GM23338 (cell line): ENCODE measurements around the gene RPL14. TPM values are rescaled to one million over a fixed set of nuclear protein-coding genes. Genes with fewer than 3 reads are reported as not detected.

ENCODE experiments used
- ATAC-seq: fragments of 200-7000 bp; cut with Tn5 transposase; 3 replicates; pipeline ENCODE4 v1.9.1; 2020
- DNase-seq: peaks from one replicate; pipeline ENCODE4 v3.0.0-alpha.2; 2015; ENCODE audit warnings: low spot score
- H2AFZ ChIP-seq: fragments of 200-600 bp; sonication (generic); 2 replicates; pipeline ENCODE4 v1.8.0; 2016; ENCODE audit warnings: antibody characterized with exemption, mild to moderate bottlenecking, moderate library complexity
- H3F3A ChIP-seq: fragments of 200-600 bp; sonication (generic); replicated peaks from 2 replicates; pipeline ENCODE4 v1.8.0; 2017; ENCODE audit warnings: antibody characterized with exemption, mixed run types, low read depth
- H3K27ac ChIP-seq: fragments of 200-600 bp; sonication (generic); 2 replicates; pipeline ENCODE4 v1.6.1; 2016; ENCODE audit warnings: low read depth
- H3K27me3 ChIP-seq: fragments of 200-600 bp; sonication (generic); 2 replicates; pipeline ENCODE4 v1.8.0; 2016; ENCODE audit warnings: mild to moderate bottlenecking, mixed run types, moderate library complexity; ENCODE audit not compliant: insufficient read depth
- H3K36me3 ChIP-seq: fragments of 200-600 bp; sonication (generic); 2 replicates; pipeline ENCODE4 v1.8.0; 2016; ENCODE audit warnings: mild to moderate bottlenecking; ENCODE audit not compliant: insufficient read depth
- H3K4me1 ChIP-seq: fragments of 200-600 bp; sonication (generic); 2 replicates; pipeline ENCODE4 v1.8.0; 2016; ENCODE audit warnings: mild to moderate bottlenecking, moderate library complexity; ENCODE audit not compliant: insufficient read depth
- H3K4me2 ChIP-seq: fragments of 200-600 bp; sonication (generic); 2 replicates; pipeline ENCODE4 v1.7.1; 2017; ENCODE audit warnings: mixed run types
- H3K4me3 ChIP-seq: fragments of 200-600 bp; sonication (generic); 2 replicates; pipeline ENCODE4 v1.6.1; 2016; ENCODE audit warnings: mixed run types
- H3K79me2 ChIP-seq: fragments of 200-600 bp; sonication (generic); replicated peaks from 2 replicates; pipeline ENCODE4 v1.8.0; 2017; ENCODE audit warnings: mild to moderate bottlenecking; ENCODE audit not compliant: insufficient read depth
- H3K9me2 ChIP-seq: fragments of 200-600 bp; sonication (generic); 2 replicates; pipeline ENCODE4 v1.8.0; 2017; ENCODE audit not compliant: insufficient read depth
- H4K20me1 ChIP-seq: fragments of 200-600 bp; sonication (generic); replicated peaks from 2 replicates; pipeline ENCODE4 v1.8.0; 2017; ENCODE audit warnings: mild to moderate bottlenecking; ENCODE audit not compliant: insufficient read depth
- H3K27ac Mint-ChIP-seq: 2 replicates; pipeline ENCODE4 v1.8.0; 2020; ENCODE audit warnings: inconsistent platforms, mild to moderate bottlenecking, moderate library complexity, mixed read lengths
- H3K27me3 Mint-ChIP-seq: 3 replicates; pipeline ENCODE4 v1.8.0; 2022; ENCODE audit warnings: low read depth, mild to moderate bottlenecking, moderate library complexity, mixed read lengths, inconsistent platforms; ENCODE audit not compliant: insufficient read depth, poor library complexity
- H3K36me3 Mint-ChIP-seq: 3 replicates; pipeline ENCODE4 v1.8.0; 2021; ENCODE audit warnings: low read depth, mild to moderate bottlenecking, inconsistent platforms, moderate library complexity, mixed read lengths
- H3K4me1 Mint-ChIP-seq: 3 replicates; pipeline ENCODE4 v1.8.0; 2020; ENCODE audit warnings: mild to moderate bottlenecking, inconsistent platforms, mixed read lengths
- H3K4me3 Mint-ChIP-seq: 3 replicates; pipeline ENCODE4 v1.8.0; 2021; ENCODE audit warnings: moderate library complexity, mild to moderate bottlenecking, inconsistent platforms, mixed read lengths
- H3K9me3 Mint-ChIP-seq: 3 replicates; pipeline ENCODE4 v1.8.0; 2020; ENCODE audit warnings: moderate library complexity, mild to moderate bottlenecking, inconsistent platforms, mixed read lengths
- CREB1 ChIP-seq: fragments of 250-450 bp; sonication (Bioruptor Pico); IDR thresholded peaks from 2 replicates; pipeline ENCODE4 v1.5.0; 2020; ENCODE audit warnings: low read depth, mild to moderate bottlenecking, moderate library complexity
- CTCF ChIP-seq, 2 experiments: fragments of 200-600 bp in 1 of 2; sonication (generic) in 1 of 2; conservative IDR thresholded peaks; 2 replicates each; pipeline versions ENCODE4 v1.5.1 to v1.6.1; 2016 to 2017; ENCODE audit warnings: antibody characterized with exemption in 2 of 2, low read depth in 2 of 2, mild to moderate bottlenecking in 2 of 2, moderate library complexity in 1 of 2
- EZH2phosphoT487 ChIP-seq: fragments of 200-600 bp; sonication (generic); IDR thresholded peaks from one replicate; pipeline ENCODE4 v1.8.1; 2018; ENCODE audit warnings: antibody characterized with exemption; ENCODE audit not compliant: unreplicated experiment
- NANOG ChIP-seq: IDR thresholded peaks from 2 replicates; pipeline ENCODE4 v1.6.1; 2016; ENCODE audit warnings: antibody characterized with exemption, borderline replicate concordance
- POLR2AphosphoS5 ChIP-seq: IDR thresholded peaks from 2 replicates; pipeline ENCODE4 v1.6.1; 2016; ENCODE audit warnings: antibody characterized with exemption, low read depth
- STAT1 ChIP-seq: IDR thresholded peaks from one replicate; pipeline ENCODE4 v1.6.1; 2016; ENCODE audit warnings: antibody characterized with exemption; ENCODE audit not compliant: unreplicated experiment
- ZNF114 ChIP-seq: fragments of 250-450 bp; sonication (Bioruptor Pico); IDR thresholded peaks from 2 replicates; pipeline ENCODE4 v1.5.0; 2020; ENCODE audit warnings: mild to moderate bottlenecking, moderate library complexity
- polyA plus RNA-seq: library from polyadenylated mRNA; unstranded; fragments of >200 nt; fragmentation: Nextera tagmentation; extraction: Ambion mirVana; gene quantifications from 2 replicates; pipeline ENCODE4 v1.2.1, GENCODE V29; 2016
- total RNA-seq: library from RNA; depleted of rRNA; stranded (reverse); fragments of >200 nt; shearing (Covaris generic); gene quantifications from 2 replicates; pipeline ENCODE4 v1.2.3, GENCODE V29; 2014
- TF ChIP-seq, protein P1 (sequence below): IDR thresholded peaks from one replicate; pipeline ENCODE4 v1.6.1; 2018; ENCODE audit warnings: antibody characterized with exemption; ENCODE audit not compliant: unreplicated experiment
- TF ChIP-seq, protein P2 (sequence below): fragments of 250-450 bp; sonication (Bioruptor Pico); IDR thresholded peaks from 2 replicates; pipeline ENCODE4 v1.5.0; 2020; ENCODE audit warnings: mild to moderate bottlenecking, moderate library complexity
- TF ChIP-seq, protein P3 (sequence below): IDR thresholded peaks from 2 replicates; pipeline ENCODE4 v1.6.1; 2016; ENCODE audit warnings: antibody characterized with exemption

RPL14 gene
- total and polyA plus RNA-seq, 2 experiments from 2014 or later, result 596 to 1,748 TPM

DNA sequence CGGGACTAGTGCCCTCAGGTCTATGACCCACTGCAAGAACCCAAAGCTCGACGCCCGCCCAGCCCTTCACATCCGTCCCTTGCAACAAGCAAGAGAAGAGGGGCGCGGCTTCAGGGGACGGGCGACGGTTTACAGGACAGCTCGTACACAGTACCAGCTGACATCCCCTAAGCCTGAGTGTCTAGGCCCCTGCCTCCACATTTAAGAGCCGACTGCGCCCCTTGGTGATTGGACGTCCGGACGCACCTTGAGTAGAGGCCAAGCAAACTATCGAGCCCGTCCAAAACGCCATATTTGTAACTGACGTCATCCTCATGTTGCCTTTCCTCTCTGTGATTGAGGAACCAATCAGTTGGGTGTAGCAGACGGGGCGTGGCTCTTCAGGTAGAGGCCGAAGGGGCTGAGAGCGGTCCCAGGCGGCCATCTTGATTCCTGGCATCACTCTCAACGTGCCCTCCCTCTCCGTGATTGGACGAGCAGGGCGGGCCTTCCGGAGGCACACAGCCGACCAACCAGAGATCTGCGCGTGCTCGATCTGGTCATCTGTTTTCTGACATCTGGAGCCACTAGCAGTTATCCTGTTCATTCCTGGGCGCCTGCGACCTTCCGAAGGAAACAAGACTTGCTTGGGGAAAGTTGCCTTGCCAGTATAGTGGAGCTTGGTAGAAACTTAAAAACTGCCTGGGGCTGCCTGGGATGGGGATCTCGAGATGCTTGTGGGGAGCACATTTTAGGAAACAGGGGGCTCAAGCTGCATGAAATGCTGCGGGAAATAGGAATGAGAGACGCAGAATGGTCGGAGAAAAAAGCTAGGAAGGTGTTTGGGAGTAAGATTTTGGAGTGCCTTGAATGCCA is 4.0 kb upstream of the RPL14 start:
- peak overlapping the region; percentile 81 for H3K27ac ChIP-seq
- peak overlapping the region; percentile 80 for H3K4me2 ChIP-seq
- H4K20me1 ChIP-seq, result peaks cover 5% of the 10 kb centered on the region; the same call in 1 of the 2 replicates
- ATAC-seq (peak; percentile 94), DNase-seq (peak; percentile 100)
- peaks cover 12% of the 10 kb centered on the region for H3K4me1 Mint-ChIP-seq
- peaks cover 9% of the 10 kb centered on the region for H3K79me2 ChIP-seq
- peak overlapping the region; percentile 30 for H2AFZ ChIP-seq
- H3K9me2 ChIP-seq, result no peaks in the 10 kb centered on the region
- TF ChIP-seq, protein P1, sequence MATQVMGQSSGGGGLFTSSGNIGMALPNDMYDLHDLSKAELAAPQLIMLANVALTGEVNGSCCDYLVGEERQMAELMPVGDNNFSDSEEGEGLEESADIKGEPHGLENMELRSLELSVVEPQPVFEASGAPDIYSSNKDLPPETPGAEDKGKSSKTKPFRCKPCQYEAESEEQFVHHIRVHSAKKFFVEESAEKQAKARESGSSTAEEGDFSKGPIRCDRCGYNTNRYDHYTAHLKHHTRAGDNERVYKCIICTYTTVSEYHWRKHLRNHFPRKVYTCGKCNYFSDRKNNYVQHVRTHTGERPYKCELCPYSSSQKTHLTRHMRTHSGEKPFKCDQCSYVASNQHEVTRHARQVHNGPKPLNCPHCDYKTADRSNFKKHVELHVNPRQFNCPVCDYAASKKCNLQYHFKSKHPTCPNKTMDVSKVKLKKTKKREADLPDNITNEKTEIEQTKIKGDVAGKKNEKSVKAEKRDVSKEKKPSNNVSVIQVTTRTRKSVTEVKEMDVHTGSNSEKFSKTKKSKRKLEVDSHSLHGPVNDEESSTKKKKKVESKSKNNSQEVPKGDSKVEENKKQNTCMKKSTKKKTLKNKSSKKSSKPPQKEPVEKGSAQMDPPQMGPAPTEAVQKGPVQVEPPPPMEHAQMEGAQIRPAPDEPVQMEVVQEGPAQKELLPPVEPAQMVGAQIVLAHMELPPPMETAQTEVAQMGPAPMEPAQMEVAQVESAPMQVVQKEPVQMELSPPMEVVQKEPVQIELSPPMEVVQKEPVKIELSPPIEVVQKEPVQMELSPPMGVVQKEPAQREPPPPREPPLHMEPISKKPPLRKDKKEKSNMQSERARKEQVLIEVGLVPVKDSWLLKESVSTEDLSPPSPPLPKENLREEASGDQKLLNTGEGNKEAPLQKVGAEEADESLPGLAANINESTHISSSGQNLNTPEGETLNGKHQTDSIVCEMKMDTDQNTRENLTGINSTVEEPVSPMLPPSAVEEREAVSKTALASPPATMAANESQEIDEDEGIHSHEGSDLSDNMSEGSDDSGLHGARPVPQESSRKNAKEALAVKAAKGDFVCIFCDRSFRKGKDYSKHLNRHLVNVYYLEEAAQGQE, result no peak
- TF ChIP-seq, protein P2, sequence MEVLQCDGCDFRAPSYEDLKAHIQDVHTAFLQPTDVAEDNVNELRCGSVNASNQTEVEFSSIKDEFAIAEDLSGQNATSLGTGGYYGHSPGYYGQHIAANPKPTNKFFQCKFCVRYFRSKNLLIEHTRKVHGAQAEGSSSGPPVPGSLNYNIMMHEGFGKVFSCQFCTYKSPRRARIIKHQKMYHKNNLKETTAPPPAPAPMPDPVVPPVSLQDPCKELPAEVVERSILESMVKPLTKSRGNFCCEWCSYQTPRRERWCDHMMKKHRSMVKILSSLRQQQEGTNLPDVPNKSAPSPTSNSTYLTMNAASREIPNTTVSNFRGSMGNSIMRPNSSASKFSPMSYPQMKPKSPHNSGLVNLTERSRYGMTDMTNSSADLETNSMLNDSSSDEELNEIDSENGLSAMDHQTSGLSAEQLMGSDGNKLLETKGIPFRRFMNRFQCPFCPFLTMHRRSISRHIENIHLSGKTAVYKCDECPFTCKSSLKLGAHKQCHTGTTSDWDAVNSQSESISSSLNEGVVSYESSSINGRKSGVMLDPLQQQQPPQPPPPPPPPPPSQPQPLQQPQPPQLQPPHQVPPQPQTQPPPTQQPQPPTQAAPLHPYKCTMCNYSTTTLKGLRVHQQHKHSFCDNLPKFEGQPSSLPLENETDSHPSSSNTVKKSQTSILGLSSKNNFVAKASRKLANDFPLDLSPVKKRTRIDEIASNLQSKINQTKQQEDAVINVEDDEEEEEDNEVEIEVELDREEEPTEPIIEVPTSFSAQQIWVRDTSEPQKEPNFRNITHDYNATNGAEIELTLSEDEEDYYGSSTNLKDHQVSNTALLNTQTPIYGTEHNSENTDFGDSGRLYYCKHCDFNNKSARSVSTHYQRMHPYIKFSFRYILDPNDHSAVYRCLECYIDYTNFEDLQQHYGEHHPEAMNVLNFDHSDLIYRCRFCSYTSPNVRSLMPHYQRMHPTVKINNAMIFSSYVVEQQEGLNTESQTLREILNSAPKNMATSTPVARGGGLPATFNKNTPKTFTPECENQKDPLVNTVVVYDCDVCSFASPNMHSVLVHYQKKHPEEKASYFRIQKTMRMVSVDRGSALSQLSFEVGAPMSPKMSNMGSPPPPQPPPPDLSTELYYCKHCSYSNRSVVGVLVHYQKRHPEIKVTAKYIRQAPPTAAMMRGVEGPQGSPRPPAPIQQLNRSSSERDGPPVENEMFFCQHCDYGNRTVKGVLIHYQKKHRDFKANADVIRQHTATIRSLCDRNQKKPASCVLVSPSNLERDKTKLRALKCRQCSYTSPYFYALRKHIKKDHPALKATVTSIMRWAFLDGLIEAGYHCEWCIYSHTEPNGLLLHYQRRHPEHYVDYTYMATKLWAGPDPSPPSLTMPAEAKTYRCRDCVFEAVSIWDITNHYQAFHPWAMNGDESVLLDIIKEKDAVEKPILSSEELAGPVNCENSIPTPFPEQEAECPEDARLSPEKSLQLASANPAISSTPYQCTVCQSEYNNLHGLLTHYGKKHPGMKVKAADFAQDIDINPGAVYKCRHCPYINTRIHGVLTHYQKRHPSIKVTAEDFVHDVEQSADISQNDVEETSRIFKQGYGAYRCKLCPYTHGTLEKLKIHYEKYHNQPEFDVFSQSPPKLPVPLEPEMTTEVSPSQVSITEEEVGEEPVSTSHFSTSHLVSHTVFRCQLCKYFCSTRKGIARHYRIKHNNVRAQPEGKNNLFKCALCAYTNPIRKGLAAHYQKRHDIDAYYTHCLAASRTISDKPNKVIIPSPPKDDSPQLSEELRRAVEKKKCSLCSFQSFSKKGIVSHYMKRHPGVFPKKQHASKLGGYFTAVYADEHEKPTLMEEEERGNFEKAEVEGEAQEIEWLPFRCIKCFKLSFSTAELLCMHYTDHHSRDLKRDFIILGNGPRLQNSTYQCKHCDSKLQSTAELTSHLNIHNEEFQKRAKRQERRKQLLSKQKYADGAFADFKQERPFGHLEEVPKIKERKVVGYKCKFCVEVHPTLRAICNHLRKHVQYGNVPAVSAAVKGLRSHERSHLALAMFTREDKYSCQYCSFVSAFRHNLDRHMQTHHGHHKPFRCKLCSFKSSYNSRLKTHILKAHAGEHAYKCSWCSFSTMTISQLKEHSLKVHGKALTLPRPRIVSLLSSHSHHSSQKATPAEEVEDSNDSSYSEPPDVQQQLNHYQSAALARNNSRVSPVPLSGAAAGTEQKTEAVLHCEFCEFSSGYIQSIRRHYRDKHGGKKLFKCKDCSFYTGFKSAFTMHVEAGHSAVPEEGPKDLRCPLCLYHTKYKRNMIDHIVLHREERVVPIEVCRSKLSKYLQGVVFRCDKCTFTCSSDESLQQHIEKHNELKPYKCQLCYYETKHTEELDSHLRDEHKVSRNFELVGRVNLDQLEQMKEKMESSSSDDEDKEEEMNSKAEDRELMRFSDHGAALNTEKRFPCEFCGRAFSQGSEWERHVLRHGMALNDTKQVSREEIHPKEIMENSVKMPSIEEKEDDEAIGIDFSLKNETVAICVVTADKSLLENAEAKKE (CRISPR knock-in tag), result no peak
- TF ChIP-seq, protein P3, sequence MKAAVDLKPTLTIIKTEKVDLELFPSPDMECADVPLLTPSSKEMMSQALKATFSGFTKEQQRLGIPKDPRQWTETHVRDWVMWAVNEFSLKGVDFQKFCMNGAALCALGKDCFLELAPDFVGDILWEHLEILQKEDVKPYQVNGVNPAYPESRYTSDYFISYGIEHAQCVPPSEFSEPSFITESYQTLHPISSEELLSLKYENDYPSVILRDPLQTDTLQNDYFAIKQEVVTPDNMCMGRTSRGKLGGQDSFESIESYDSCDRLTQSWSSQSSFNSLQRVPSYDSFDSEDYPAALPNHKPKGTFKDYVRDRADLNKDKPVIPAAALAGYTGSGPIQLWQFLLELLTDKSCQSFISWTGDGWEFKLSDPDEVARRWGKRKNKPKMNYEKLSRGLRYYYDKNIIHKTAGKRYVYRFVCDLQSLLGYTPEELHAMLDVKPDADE, result peak; percentile 78
- TF ChIP-seq STAT1, result no peak
- TF ChIP-seq CTCF (conservative IDR thresholded peaks at IDR 0.05; ENCODE audit: low read depth in 2 of 2), result peak in 1 of 2 experiments; percentile 49; a peak in 2 of 4 replicates
- TF ChIP-seq ZNF114, result no peak
- TF ChIP-seq NANOG, result no peak
- TF ChIP-seq EZH2phosphoT487, result no peak
- TF ChIP-seq CREB1, result peak; percentile 94
- peak; percentile 91 for TF ChIP-seq POLR2AphosphoS5
- H3K27me3 ChIP-seq, result no peaks in the 10 kb centered on the region
- H3K27ac Mint-ChIP-seq, result peak overlapping the region; percentile 98
- peak overlapping the region; percentile 90 for H3K4me3 Mint-ChIP-seq
- H3F3A ChIP-seq, result peaks cover 4% of the 10 kb centered on the region
- peaks cover 3% of the 10 kb centered on the region for H3K27me3 Mint-ChIP-seq
- H3K36me3 Mint-ChIP-seq, result peaks cover 14% of the 10 kb centered on the region
- H3K4me3 ChIP-seq, result peak overlapping the region; percentile 59
- no peaks in the 10 kb centered on the region for H3K9me3 Mint-ChIP-seq
- H3K4me1 ChIP-seq, result peaks cover 3% of the 10 kb centered on the region; the same call in 1 of the 2 replicates
- peaks cover 3% of the 10 kb centered on the region for H3K36me3 ChIP-seq
